Activated T-helper 1 cell treated with anti-CD3 and anti-CD28 coated beads, Interleukin-2, amount 50 U/mL, for 16 hours (primary cell): ENCODE data around the gene KRTAP5-6.

Experiments
- DNase-seq, 2 donors: peaks; one replicate each; pipeline ENCODE4 v3.0.0-alpha.2; 2020; ENCODE audit warnings: low read depth in 1 of 2, low spot score in 1 of 2

Gene KRTAP5-6

DNA sequence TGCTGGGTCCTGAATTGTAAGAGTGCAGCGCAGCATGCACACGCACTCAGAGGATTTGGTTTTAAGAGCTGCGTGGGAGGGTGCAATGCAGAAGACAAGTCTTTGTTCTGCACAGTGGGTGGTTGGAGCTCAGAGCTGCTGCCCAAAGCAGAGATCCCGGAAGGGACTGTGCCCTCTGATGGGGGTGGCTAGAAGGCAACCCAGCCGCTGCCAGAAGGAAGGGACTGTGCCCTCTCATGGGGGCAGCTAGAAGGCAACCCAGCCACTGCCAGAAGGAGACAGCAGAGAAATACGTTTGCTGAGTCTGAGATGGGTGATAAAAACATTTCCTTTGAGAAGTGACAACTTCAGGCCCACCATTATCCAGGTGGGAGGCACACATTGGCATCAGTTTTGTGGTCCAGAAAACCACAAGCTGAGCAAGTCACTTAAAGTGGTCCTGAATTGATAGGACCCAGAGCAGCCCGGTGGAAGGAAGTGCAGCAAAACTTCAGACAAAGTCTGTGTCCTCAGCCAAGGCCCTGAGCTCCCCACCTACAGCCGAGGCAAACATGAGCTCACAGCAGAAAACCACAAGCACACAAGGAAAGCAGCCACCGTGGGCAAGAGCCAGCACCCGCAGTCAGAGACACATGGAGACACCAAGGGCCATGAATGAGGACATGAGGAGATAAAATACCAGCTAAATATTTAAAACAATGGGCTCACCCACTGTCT lies 4.3 kb downstream of the KRTAP5-6 start:
- no peak for DNase-seq

- DNase-seq: no peak
Observed at GRCh38 chr11:1702506-1702905, 5.5 kb downstream of the KRTAP5-6 start.

DNA sequence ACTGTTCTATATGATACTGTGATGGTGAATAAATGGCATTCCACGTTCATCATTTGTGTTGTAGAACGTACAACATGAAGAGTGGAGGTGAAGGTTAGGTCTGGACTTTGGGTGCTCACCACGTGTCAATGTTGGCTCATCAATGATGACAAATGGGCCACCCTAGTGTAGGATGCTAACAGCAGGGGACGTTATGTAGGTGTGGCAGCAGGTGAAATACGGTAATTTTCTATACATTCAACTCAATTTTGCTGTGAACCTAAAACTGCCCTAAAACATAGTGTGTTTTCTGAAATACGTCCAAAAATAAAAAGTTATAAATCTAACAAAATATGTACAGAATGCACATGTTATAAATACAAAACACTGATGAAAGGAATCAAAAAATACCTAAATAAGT lies 6.2 kb downstream of the KRTAP5-6 start:
- no peak for DNase-seq

- DNase-seq: no peak
Observed at GRCh38 chr11:1705126-1706052, 8.4 kb downstream of the KRTAP5-6 start.

DNA sequence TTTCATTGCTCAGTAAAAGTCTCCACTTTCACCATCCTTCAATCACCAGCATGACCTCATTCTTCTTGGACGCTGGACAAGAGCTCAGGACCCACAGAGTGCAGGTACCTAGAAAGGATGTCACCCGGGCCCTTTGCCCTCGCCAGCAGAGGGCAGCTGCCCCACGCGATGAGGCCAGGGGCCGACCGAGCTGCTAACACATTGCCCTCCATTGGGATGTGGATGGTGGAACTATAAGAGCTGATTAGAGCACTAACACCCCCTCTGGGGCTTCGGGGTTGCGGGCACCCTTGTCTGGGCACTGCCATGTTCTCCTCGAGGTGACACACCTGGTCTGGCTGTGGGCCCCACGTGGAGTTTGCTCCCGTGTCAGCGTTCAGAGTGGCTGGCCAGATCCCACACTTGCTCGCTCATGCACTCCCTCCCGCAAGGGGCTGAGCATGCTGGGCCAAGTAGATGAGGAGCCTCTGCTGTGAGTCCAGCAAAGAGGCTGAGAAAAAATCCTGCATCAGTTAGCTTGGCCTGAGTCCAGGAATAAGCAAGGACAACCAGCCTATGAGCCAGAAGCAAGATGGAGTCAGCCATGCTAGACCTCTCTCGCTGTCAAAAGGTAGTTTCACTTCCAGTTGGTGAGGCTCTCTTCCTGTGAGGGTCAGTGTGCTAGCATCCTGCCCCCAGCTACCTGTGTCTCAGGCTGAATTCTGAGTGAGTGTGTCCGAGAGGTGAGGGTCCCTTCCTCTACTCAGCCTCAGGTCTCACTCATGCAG lies 9.8 kb downstream of the KRTAP5-6 start:
- DNase-seq: no peak

DNA sequence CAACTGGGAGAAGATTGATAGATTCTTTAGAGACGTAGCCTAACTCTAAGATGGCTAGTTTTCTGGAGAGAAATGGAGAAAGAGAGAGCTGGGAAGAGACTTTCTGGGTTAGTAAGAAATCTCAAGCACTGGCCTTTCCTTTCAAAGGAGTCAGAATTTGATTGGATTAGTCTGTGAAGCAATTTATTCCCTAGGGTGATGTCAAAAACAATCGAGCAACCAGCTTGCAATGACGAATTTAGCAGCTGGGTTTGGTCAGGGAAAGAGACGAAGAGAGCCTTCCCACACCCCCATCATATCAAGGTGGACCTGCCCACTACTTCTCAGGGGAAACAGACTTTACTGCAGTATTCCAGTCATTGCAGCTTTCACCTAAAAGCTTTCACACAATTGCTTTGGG lies 10.8 kb downstream of the KRTAP5-6 start:
- no peak for DNase-seq

- DNase-seq: no peak
Observed at GRCh38 chr11:1708716-1709115, 11.7 kb downstream of the KRTAP5-6 start.

DNA sequence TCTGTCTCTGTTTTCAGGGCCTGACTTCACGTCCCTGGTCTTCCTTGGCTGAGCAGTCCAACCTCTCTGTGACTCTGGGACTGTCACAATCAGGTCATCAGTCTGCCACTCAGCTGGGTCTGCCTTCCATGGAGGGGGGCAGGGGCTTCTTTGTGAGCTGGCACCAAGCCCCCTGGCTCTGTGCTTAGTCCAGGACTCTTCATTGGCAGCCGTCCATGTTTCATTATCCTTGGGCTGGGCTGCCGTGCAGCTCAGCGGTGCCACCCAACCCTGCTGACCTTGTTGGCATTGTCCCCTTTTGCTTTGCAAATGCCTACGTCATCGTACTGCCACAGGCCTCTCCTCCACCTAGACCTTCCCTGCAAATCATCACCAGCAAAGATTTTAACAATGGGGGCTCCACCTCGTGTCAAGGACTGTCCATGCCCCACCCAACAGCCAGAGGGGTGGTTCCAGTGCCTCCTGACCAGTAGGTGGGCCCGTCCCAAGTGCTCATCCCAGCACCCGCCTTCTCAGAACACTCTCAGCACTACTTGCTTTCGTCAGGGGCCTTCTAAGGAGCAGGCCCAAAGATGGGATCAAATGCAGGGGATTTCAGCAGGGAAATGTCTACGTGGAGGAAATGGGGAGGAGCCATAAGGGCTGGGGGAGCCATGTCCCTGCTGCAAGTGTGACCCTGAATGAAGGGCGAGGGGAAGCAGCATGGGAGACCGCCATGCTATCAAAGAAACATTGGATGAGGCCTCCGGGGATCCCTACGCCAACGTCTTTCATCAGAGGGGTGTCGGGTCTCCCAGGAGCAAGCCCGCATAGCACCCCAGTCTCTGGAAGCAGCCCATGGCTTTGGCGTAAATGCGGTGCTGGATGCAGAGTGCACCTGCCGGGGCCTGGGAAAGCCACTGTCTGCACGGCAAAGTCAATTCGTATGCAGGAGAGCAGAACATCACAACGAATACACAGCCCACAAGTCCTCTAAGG lies 18.2 kb downstream of the KRTAP5-6 start:
- no peak for DNase-seq

GRCh38 chr11:1717745-1718144 lies 20.8 kb downstream of the KRTAP5-6 start:
- no peak for DNase-seq

- DNase-seq: no peak
Observed at GRCh38 chr11:1718326-1718725, 21.3 kb downstream of the KRTAP5-6 start.

- DNase-seq: no peak
Observed at GRCh38 chr11:1719781-1720180, 22.8 kb downstream of the KRTAP5-6 start.

- DNase-seq: no peak
Observed at GRCh38 chr11:1727096-1727690, 30.2 kb downstream of the KRTAP5-6 start.

DNA sequence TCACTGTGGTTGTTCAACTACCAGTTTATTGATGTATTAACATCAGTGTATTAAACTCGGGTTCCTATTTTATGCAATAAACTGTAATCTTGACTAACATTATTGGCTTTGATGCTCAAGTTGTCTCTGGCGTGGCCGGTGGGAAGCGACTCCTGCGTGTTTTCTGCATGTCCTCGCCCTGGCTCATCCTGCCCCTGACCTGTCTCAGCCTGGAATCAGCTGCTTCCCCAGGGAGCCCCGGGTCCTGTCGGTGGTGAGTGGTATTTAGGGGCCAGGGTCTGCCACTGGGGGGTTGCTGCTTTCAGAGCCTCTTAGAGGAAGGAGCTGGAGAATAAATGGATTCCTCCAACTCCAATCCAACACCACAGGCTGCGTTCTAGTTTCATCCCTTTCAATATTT lies 30.9 kb downstream of the KRTAP5-6 start:
- DNase-seq: no peak

- no peak for DNase-seq
Observed at GRCh38 chr11:1728301-1728700, 31.3 kb downstream of the KRTAP5-6 start.

DNA sequence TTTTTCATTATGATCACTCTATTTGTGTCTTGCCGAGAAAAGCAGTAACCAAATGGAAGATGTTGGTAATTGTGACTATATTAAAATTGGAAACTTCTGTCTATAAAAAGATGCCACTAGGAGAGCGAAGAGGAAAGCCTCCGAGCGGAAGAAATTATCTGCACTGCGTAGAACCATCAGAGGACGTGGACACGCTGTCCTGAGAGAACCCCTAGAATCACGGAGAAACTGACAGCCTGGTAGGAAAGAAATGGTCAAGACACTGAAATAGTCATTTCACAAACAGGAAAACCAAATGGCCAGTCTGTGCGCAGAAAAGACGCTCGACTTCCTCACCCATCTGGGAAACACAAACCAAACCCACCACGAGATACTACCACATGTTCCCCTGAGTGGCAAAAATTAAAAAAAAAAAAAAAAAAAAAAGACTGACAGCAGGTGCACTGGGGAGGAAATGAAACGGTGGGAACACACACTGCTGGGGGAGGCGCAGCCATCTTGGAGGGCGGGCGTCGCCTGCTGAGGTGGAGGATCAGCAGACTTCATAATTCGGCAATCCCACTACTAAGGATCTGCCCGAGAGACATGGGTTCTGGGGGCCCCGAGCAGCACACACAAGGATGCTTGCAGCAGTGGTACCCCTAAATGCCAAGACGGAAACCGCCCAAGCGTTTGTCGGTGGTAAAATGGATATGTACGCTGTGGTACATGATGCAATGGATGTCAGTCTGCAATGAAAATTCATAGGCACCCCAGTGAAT lies 32.1 kb downstream of the KRTAP5-6 start:
- DNase-seq: no peak

DNA sequence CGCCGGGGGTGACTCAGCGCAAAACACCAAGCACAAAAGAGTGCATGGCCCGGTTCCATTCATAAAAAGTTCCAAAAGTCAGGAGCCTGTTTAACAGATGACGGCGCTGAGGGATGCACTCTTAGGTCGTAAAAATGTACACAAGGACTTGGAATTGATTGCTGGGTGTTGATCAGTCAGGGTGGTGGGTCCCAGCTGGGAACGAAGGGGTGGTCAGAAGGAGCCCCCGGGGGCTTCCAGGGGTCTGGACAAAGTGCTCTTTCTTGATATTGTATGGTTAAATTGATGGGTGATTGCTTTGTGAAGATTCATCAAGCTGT lies 32.7 kb downstream of the KRTAP5-6 start:
- DNase-seq: no peak

DNA sequence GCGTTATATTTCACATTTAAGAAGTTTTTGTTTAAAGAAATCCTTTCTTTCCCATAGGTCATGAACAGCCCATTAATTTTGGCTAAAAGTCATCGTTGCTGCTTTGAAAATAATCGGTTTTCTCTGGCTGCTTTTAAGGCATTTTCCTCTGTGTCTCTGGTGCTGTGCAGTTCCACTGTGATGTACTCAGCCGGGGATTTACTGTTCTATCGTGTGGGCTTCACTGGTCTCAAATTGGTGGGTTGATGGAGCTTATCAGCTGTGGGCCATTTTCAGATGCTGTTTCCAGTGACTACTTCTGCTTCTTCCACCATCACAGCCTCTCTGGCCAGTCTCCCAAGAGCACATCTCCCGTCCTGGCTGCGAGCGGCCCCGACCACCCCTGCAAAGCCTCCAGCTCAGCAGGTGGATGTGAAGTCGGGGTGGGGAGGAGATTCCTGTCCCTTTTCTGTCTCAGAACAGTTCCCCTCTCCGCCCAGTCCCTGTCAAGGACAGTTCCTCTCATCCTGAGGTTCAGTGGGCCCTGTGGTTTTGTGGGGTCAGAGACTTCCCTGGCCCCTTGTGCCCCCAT lies 33.1 kb downstream of the KRTAP5-6 start:
- no peak for DNase-seq

DNA sequence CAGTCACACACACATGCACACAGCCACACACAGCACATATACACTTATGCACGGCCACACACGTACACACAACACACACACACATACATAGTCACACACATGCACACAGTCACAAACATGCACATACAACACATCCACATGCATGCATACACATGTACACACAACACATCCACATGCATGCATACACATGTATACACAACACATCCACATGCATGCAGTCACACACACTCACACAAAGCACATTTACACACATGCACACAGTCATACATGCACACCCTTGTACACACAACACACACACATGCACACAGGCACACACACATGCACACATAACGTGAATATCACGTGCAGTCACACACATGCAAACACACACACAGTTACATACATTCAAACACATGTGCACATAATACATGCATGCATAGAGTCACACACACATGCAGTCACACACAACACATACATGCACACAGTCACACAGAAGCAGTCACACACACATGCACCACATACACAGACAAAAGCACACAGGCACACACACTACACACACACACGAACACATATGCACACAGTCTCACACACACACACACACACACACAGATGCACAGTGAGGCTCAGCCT lies 34.6 kb downstream of the KRTAP5-6 start:
- DNase-seq: no peak
